ENCODE data around the gene MUC20.
"Not testable (repeated sequence)": the region's sequence is repeated elsewhere in the genome, so short reads cannot be mapped to it uniquely, and the experiment has no call there.

The MUC20 gene

GRCh38 chr3:195692781-195693427 lies 27.9 kb upstream of the MUC20 start:
- no peak for DNase-seq

GRCh38 chr3:195693428-195694216 lies 27.2 kb upstream of the MUC20 start:
- no peak for DNase-seq

DNA sequence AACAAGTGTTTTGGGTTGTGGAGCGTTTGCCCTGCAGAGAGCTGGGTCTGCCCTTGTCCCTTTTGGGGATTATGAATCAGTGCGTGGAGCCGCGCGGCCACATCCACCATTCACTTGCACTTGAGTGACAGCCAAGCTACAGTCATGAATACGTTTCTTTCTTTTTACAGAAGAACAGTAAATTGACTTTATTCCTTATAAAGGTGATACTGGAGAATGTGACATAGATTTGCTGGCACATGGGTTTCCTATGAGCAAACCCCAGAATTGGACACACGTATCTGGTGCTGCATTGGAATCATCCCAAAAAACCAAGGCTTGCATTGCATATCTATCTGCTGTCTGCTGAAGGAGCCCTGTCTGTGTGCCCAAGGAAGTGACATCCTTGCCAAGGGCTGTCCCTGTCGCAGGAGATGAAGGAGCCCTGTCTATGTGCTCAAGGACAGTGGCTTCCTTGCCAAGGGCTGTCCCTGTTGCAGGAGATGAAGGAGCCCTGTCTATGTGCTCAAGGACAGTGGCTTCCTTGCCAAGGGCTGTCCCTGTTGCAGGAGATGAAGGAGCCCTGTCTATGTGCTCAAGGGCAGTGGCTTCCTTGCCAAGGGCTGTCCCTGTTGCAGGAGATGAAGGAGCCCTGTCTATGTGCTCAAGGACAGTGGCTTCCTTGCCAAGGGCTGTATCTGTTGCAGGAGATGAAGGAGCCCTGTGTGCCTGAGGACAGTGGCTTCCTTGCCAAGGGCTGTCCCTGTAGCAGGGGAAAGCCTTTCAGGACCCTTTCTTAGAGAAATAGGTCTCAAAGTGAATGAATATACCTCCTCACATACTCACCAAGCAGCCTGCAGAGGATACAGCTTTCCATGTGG lies 26.3 kb upstream of the MUC20 start:
- DNase-seq, result not testable (repeated sequence)

GRCh38 chr3:195696632-195697278 lies 24.0 kb upstream of the MUC20 start:
- no peak for DNase-seq

- peak; percentile 57 to 95 for DNase-seq
Measured at GRCh38 chr3:195697582-195698324, 23.0 kb upstream of the MUC20 start.

- DNase-seq, result no peak
Measured at GRCh38 chr3:195698325-195698646, 22.5 kb upstream of the MUC20 start.

DNA sequence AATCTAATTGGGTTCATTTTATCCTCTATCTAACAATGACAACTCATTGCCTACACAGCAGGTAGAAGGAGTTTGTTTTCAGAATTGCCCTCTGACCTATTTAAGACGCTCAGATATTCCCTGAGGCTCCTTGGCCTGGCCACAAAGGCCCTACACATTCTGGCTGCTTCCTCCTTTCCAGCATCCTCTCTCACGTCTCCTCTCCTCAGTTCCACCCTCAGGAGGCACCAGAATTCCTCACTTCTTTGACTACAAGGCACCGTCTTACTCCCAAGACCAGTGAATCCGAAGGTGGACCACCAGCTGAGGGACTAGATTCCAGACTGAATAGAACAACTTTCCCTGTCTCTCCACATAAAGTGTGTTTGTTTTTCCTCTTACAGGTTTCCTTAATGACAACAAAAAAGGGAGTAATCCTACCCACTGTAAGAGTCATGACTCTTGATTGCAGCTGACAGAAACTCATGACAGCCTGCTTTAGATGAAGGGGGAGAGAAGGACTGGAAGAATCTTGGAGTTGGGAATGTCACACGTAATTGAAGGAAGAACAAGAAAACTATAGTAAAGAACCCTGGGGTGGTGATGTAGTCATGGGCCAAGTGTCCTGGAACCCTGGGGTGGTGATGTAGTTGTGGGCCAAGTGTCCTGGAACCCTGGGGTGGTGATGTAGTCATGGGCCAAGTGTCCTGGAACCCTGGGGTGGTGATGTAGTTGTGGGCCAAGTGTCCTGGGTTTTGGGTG lies 22.0 kb upstream of the MUC20 start:
- no peak for DNase-seq

- no peak for DNase-seq
Measured at GRCh38 chr3:195699388-195699771, 21.4 kb upstream of the MUC20 start.

GRCh38 chr3:195699860-195700259 lies 20.9 kb upstream of the MUC20 start:
- no peak for DNase-seq

DNA sequence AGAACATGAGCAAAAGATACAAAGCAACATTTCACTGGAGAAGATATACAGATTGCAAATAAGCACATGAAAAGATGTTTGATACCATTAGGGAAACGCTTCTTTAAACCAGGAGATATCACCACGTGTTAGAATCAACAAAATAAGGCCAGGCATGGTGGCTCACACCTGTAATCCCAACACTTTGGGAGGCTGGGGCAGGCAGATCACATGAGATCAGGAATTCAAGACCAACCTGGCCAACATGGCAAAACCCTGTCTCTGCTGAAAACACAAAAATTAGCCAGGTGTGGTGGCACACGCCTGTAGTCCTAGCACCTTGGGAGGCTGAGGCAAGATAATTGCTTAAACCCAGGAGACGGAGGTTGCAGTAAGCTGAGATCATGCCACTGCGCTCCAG lies 20.5 kb upstream of the MUC20 start:
- DNase-seq, result no peak

DNA sequence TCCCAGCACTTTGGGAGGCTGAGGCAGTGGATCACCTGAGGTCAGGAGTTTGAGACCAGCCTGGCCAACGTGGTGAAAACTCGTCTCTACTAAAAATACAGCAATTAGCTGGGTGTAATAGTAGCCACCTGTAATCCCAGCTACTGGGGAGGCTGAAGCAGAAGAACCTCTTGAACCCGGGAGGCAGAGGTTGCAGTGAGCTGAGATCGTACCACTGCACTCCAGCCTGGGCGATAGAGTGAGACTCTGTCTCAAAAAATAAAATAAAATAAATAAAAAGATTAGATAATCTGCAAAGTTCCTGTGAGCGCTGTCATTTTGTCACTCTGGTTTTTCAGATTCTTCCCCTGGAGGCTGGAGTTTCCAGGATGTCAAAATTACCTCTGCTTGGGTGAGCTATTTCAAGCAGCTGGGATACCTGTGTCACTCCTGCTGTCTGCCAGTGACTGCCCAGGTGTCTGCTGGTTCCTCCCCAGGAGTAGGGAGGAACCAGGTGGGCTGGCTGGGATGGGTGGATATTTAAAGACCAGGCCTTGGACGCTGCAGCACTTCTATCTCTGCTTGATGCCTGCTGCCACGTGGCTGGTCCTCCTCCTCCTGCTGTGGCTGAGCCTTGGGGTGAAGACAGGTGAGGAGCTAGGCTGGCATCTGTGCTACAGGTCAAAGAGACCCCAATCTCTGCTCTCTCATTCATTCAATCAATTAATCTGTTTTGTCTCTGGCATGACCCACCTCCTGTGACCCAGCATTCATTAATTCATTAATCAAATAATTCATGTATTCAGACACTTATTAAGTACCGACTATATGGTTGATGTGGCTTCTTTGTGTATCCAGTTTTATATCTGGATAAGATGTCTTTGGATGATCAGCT lies 19.5 kb upstream of the MUC20 start:
- peak; percentile 13 to 68 for DNase-seq

GRCh38 chr3:195703776-195704175 lies 17.0 kb upstream of the MUC20 start:
- no peak for DNase-seq

- DNase-seq, result no peak
Measured at GRCh38 chr3:195704433-195704999, 16.3 kb upstream of the MUC20 start.

GRCh38 chr3:195705081-195705991 lies 15.4 kb upstream of the MUC20 start:
- DNase-seq, result no peak

DNA sequence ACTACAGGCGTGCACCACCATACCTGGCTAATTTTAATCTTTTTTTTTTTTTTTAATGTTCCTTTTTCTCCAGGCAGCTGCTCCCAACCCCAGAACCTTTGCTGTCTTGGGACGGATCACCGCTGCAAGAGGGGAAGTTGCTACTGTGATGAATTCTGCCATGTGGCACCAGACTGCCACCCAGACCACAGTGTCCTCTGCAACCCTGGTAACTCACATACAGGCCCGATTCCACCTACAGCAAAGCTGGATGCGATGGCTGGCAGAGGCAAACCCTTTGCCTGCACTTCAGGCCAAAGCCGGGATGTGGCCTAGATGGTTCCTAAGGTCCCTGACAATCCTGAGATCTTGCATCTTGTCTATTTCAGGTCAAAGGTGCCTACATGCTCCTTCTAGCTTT lies 12.7 kb upstream of the MUC20 start:
- no peak for DNase-seq

DNA sequence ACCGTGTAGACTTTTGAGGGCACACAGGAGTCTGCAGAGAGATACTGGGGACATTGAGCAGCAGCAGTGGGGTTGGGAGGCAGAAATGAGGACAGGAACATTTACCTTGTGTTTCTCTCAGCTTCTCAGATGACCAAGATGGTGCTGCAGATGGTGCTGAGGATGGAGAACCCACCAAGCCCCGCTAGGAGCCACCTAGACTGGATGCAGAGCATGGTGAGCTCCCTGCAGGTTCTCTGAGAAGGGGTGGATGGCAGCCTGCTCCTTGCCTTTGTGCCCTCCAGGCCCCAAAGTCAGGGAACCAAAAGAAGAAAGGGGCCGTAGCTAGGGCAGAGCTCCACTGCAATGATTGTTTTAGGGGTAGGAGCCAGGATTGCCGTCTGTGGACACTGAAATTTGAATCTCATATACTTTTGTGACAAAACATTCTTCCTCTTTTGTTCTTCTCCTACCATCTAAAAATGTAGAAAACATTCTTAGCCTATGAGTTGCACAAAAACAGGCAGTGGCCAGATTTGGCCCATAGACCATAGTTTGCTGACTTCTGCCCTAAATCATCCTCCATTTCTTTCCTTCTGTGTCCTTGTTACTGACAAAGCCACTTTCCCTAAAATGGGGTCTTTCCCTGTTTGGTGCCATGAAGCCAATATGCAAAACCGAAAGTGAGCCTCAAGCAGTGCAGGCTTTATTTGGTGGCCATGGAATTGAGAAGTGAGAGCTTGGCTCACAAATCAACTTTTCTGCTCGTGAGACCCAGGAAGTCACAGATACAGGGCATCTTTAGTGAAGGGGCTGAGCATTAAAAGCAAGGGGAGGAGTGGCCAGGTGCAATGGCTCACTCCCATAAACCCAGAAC lies 11.9 kb upstream of the MUC20 start:
- peak in 1 of 2 donors; percentile 16 for DNase-seq

DNA sequence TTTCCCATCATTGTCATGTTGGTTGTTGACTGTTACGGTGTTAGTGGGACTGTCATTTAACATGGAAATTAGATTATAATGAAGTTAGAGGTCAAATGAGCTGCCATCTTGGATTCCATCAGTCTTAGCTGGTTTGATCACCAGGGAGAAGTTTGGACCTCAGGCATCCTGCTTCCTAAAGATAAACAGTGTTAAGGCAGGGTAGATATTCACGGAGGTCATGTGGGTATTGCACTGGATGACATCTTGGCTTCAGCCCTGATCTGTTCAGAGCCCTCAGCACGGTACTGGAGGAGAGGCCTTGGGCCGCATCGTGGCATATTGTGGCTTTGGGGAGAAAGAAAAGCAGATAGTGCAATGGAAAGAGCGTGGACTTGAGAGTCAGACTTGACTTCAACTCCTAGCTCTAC lies 11.1 kb upstream of the MUC20 start:
- DNase-seq, result no peak

Data from inflammatory macrophage treated with lipopolysaccharide for 1 hour (primary cell).